Raji (cell line): ENCODE results near the gene EVA1C.

Source experiments
- POLR2A ChIP-seq: IDR thresholded peaks from 2 replicates; pipeline ENCODE4 v1.6.1; 2011; ENCODE audit warnings: low read depth, low read length, control low read depth; ENCODE audit not compliant: insufficient read depth

The EVA1C gene

DNA sequence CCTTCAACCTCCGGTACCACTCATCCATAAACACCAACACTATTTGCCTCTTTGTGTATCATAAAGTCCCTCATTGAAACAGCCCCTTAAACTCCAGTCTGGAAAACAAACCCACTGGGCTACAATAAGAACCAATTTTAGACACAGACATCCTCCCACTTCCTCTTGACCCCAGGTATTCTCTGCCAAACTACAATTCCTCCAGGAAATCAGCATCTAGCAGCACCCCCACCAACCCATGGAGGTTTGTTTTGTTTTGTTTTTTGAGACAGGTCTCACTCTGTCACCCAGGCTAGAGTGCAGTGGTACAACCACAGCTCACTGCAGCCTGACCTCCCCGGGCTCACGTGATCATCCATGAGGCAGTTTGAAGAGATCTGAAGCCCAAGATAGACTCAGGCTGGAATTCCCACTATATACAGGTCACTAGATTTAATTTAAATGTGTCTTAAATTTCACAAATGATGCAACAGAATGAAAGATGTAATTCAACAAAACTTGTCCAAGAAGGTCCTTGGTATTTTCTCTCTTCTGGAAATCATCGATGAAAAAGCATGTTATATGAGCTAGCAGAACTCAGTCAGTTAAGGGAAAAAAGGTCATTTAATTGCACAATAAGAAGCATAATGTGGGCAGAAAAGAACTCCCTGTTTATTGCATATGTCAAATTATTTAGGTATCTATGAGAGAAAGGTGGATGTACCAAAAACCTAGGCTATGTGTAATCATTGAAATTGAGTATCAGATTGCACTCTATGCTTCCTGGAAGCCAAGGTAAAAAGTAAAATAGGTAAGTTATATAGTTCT, 142.5 kb downstream of the EVA1C start:
- TF ChIP-seq POLR2A: no peak

DNA sequence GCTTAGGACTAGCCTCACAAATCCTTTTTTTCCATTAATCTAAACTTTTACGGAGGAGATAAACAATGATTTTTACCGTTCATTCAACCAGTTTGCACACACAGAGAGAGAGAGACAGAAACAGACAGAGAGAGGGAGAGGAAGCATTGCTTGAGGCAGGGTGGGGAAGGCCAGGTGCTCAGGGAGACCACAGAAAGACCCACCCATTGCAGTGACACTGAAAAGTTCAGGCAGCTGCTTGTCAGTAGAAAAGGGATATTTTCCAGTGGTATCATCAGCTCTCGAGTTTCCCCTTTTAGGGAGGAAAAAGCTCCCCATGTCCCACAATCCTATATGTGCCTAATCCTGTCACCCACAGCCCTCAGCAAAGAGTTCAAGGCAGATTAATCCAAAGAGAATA, 145.6 kb downstream of the EVA1C start:
- TF ChIP-seq POLR2A: no peak

DNA sequence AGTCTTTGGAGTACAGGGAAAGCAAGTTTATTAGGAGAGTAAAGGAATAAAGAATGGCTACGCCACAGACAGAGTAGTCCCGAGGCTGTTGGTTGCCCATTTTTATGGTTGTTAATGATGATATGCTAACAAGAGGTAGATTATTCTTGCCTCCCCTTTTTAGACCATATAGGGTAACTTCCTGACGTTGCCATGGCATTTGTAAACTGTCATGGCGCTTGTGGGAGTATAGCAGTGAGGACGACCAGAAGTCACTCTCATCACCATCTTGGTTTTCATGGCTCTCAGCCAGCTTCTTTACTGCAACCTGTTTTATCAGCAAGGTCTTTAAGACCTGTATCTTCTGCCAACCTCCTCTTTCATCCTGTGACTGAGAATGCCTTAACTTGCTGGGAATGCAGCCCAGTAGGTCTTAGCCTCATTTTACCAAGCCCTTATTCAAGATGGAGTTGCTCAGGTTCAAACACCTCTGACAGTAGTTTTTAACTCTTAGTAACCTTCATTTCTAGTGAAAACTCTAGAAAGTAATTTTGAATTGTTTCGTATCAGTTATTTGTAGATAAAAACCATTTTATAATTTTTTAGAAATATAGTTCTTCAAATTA, 146.6 kb downstream of the EVA1C start:
- TF ChIP-seq POLR2A: no peak

DNA sequence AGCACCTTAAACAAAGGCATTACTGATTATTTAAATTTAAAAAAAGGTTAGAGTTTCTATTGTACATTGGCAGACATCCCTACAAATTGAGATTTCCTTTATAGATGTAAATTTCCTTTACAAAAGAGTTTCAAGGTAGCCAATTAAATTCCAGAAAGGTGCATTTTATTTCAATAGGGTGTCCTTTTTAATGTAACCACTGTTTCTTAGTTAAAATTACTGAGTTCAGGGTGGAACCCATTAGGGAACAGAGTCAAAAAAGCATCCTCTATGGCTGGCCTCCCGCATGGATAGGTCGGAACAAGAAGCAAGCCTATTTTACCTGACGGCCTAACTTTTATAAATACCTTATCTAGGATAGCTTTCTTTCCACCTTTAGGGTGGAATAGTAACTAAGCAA, 148.4 kb downstream of the EVA1C start:
- no peak for TF ChIP-seq POLR2A

DNA sequence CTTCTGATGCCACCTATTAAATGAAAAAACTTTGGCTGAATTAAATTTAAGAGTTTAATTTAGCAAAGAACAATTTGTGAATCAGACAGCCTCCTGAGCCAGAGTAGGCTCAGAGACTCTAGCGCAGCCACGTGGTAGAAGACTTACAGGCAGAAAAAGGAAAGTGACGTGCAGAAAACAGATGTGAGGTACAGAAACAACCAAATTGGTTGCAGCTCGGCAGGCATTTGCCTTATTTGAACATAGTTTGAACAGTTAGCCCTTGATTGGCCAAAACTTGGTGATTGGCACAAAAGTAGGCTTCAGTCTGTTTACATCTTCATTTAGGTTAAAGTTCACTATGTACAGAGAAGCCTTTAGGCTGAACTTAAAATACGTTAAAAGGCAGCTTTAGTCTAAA, 149.9 kb downstream of the EVA1C start:
- no peak for TF ChIP-seq POLR2A

DNA sequence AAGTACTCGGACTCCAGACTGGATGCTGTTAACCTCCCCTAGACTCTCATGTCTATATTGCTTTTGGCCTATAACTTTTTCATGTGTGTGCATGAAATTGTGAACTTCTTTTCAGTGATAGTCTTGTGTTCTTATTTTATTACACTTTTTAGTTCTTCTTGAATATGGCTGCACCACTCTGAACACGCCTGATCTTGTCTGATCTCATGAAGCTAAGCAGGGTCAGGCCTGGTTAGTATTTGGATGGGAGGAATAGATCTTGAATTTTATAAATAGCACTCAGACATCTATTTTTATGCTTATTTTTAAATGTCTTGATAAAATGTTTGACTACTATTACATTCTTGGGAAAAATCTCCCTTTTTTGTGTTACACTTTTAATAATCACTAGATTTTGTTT, 150.4 kb downstream of the EVA1C start:
- no peak for TF ChIP-seq POLR2A
